SHP77 treated with DMSO at 0.1 percent for 48 hours (cell line): ENCODE measurements around the gene PUM2.

Experiments used
- DNase-seq: peaks from one replicate; lab custom pipeline; 2025; lab: John Stamatoyannopoulos, UW

Gene PUM2

GRCh38 chr2:20216130-20217025 is 134.3 kb downstream of the PUM2 start:
- no peak for DNase-seq

GRCh38 chr2:20215183-20216040 is 135.2 kb downstream of the PUM2 start:
- DNase-seq: no peak

GRCh38 chr2:20214566-20215182 is 136.0 kb downstream of the PUM2 start:
- DNase-seq: no peak

- DNase-seq: no peak
Observed at GRCh38 chr2:20213651-20214565, 136.7 kb downstream of the PUM2 start.

GRCh38 chr2:20212871-20213503 is 137.7 kb downstream of the PUM2 start:
- DNase-seq: no peak

GRCh38 chr2:20212459-20212870 is 138.2 kb downstream of the PUM2 start:
- no peak for DNase-seq

GRCh38 chr2:20211860-20212458 is 138.7 kb downstream of the PUM2 start:
- no peak for DNase-seq

- no peak for DNase-seq
Observed at GRCh38 chr2:20211420-20211819, 139.2 kb downstream of the PUM2 start.

GRCh38 chr2:20210462-20210861 is 140.2 kb downstream of the PUM2 start:
- DNase-seq: no peak

GRCh38 chr2:20209373-20210109 is 141.1 kb downstream of the PUM2 start:
- no peak for DNase-seq

GRCh38 chr2:20208476-20208859 is 142.2 kb downstream of the PUM2 start:
- DNase-seq: no peak

- no peak for DNase-seq
Observed at GRCh38 chr2:20207051-20207450, 143.6 kb downstream of the PUM2 start.

- no peak for DNase-seq
Observed at GRCh38 chr2:20205915-20206524, 144.6 kb downstream of the PUM2 start.

- DNase-seq: no peak
Observed at GRCh38 chr2:20205069-20205468, 145.6 kb downstream of the PUM2 start.

- DNase-seq: no peak
Observed at GRCh38 chr2:20203521-20204225, 147.0 kb downstream of the PUM2 start.

- DNase-seq: no peak
Observed at GRCh38 chr2:20203072-20203471, 147.6 kb downstream of the PUM2 start.

- DNase-seq: no peak
Observed at GRCh38 chr2:20201671-20202070, 149.0 kb downstream of the PUM2 start.

- DNase-seq: no peak
Observed at GRCh38 chr2:20200697-20201555, 149.7 kb downstream of the PUM2 start.
